ENCODE measurements around the gene MAP2K5.

GRCh38 chr15:67801926-67802914, 259.7 kb downstream of the MAP2K5 start:
- TF ChIP-seq CTCF (IDR thresholded peaks at IDR 0.05; ENCODE audit: low read length) (no peak), EZH2 (IDR thresholded peaks at IDR 0.05; ENCODE audit: borderline replicate concordance, low read length) (no peak)

Data from OCI-LY1 (cell line).